Neural progenitor cell (in vitro differentiated cells): ENCODE results near the gene PKHD1. TPM values are rescaled to one million over a fixed set of nuclear protein-coding genes. Genes with fewer than 3 reads are reported as not detected.

Experiments used
- DNase-seq: peaks from one replicate; pipeline ENCODE4 v3.0.0-alpha.2; 2016; ENCODE audit warnings: low spot score
- H2AFZ ChIP-seq: fragments of 200-600 bp; sonication (generic); replicated peaks from 2 replicates; pipeline ENCODE4 v1.6.1; 2016; ENCODE audit warnings: antibody characterized with exemption
- H3F3A ChIP-seq: fragments of 200-600 bp; sonication (generic); 2 replicates; pipeline ENCODE4 v1.6.1; 2016; ENCODE audit warnings: antibody characterized with exemption, low read depth
- H3K27ac ChIP-seq: fragments of 200-600 bp; sonication (generic); 2 replicates; pipeline ENCODE4 v1.5.1; 2016; ENCODE audit warnings: mild to moderate bottlenecking
- H3K27me3 ChIP-seq: fragments of 200-600 bp; sonication (generic); 2 replicates; pipeline ENCODE4 v1.6.1; 2016; ENCODE audit warnings: mild to moderate bottlenecking, moderate library complexity
- H3K36me3 ChIP-seq: fragments of 200-600 bp; sonication (generic); 2 replicates; pipeline ENCODE4 v1.5.1; 2016
- H3K4me1 ChIP-seq: fragments of 200-600 bp; sonication (generic); 2 replicates; pipeline ENCODE4 v1.6.1; 2016; ENCODE audit warnings: mixed run types
- H3K4me2 ChIP-seq: fragments of 200-600 bp; sonication (generic); 2 replicates; pipeline ENCODE4 v1.6.1; 2016
- H3K4me3 ChIP-seq: fragments of 200-600 bp; sonication (generic); 2 replicates; pipeline ENCODE4 v1.5.1; 2016
- H3K79me2 ChIP-seq: fragments of 200-600 bp; sonication (generic); 2 replicates; pipeline ENCODE4 v1.6.1; 2016; ENCODE audit warnings: low read depth
- H3K9ac ChIP-seq: fragments of 200-600 bp; sonication (generic); 2 replicates; pipeline ENCODE4 v1.6.1; 2016
- H3K9me3 ChIP-seq: fragments of 200-600 bp; sonication (generic); 2 replicates; pipeline ENCODE4 v1.5.1; 2016; ENCODE audit warnings: low read depth
- H4K20me1 ChIP-seq: fragments of 200-600 bp; sonication (generic); 2 replicates; pipeline ENCODE4 v1.6.1; 2016; ENCODE audit warnings: low read depth
- H3K27ac Mint-ChIP-seq: 3 replicates; pipeline ENCODE4 v1.8.0; 2021; ENCODE audit warnings: mixed read lengths
- H3K27me3 Mint-ChIP-seq: 2 replicates; pipeline ENCODE4 v1.8.0; 2022; ENCODE audit warnings: low read depth, mild to moderate bottlenecking, inconsistent platforms, moderate library complexity, mixed read lengths; ENCODE audit not compliant: insufficient read depth
- H3K36me3 Mint-ChIP-seq: 3 replicates; pipeline ENCODE4 v1.8.0; 2021; ENCODE audit warnings: mixed read lengths
- H3K4me1 Mint-ChIP-seq: 3 replicates; pipeline ENCODE4 v1.8.0; 2021; ENCODE audit warnings: mixed read lengths
- H3K4me3 Mint-ChIP-seq: 3 replicates; pipeline ENCODE4 v1.8.0; 2021; ENCODE audit warnings: mild to moderate bottlenecking, moderate library complexity, mixed read lengths
- H3K9me3 Mint-ChIP-seq: 3 replicates; pipeline ENCODE4 v1.8.0; 2020; ENCODE audit warnings: mixed read lengths
- EZH2 ChIP-seq: fragments of 200-600 bp; sonication (generic); IDR thresholded peaks from 2 replicates; pipeline ENCODE4 v1.6.1; 2017; ENCODE audit warnings: antibody characterized with exemption, mild to moderate bottlenecking, moderate library complexity
- EZH2phosphoT487 ChIP-seq: fragments of 200-600 bp; sonication (generic); IDR thresholded peaks from 2 replicates; pipeline ENCODE4 v1.6.1; 2017; ENCODE audit warnings: antibody characterized with exemption
- total RNA-seq: library from RNA; depleted of rRNA; stranded (reverse); fragments of >200 nt; gene quantifications from 2 replicates; pipeline ENCODE4 v1.2.3, GENCODE V29; 2015; ENCODE audit warnings: low replicate concordance
- TF ChIP-seq, protein P1 (sequence below): fragments of 200-600 bp; sonication (generic); IDR thresholded peaks from 2 replicates; pipeline ENCODE4 v1.5.1; 2017; ENCODE audit warnings: antibody characterized with exemption, mild to moderate bottlenecking

Gene PKHD1
- total RNA-seq, 1 donor from 2014 or later, result 0.04 TPM

DNA sequence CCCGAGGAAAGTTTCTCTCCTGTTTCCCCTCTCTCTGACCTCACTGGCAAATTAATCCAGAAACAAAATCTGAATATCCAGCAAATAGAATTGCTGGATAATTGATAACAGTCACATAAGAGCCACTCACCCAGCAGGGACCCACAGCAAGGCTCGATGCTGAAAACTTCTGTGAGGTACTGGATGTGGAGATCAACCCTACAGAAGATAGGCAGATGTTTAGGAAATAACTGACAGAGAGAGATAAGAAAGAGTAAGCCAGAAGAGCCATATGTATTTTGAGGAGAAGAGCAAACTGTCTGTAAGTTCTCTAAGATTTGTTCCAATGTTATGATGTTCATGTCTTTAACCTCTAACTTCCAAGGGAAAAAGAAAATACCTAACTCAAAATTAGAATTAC, 59.7 kb downstream of the PKHD1 start:
- Mint-ChIP-seq H3K4me1 (no peaks in the 10 kb centered on the region), H3K27me3 (no peaks in the 10 kb centered on the region), H3K27ac (no peak overlapping the region), H3K9me3 (peaks cover 4% of the 10 kb centered on the region), H3K4me3 (no peak overlapping the region), H3K36me3 (no peaks in the 10 kb centered on the region)
- no peak overlapping the region for H3K4me2 ChIP-seq
- no peak for DNase-seq
- no peak overlapping the region for H3K27ac ChIP-seq
- no peaks in the 10 kb centered on the region for H3K27me3 ChIP-seq
- no peaks in the 10 kb centered on the region for H3F3A ChIP-seq
- H3K9me3 ChIP-seq, result no peaks in the 10 kb centered on the region
- TF ChIP-seq EZH2, result no peak
- no peak for TF ChIP-seq EZH2phosphoT487
- TF ChIP-seq, protein P1, sequence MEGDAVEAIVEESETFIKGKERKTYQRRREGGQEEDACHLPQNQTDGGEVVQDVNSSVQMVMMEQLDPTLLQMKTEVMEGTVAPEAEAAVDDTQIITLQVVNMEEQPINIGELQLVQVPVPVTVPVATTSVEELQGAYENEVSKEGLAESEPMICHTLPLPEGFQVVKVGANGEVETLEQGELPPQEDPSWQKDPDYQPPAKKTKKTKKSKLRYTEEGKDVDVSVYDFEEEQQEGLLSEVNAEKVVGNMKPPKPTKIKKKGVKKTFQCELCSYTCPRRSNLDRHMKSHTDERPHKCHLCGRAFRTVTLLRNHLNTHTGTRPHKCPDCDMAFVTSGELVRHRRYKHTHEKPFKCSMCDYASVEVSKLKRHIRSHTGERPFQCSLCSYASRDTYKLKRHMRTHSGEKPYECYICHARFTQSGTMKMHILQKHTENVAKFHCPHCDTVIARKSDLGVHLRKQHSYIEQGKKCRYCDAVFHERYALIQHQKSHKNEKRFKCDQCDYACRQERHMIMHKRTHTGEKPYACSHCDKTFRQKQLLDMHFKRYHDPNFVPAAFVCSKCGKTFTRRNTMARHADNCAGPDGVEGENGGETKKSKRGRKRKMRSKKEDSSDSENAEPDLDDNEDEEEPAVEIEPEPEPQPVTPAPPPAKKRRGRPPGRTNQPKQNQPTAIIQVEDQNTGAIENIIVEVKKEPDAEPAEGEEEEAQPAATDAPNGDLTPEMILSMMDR, result no peak
- H3K4me1 ChIP-seq, result no peaks in the 10 kb centered on the region
- H4K20me1 ChIP-seq, result no peaks in the 10 kb centered on the region
- no peak overlapping the region for H2AFZ ChIP-seq
- no peaks in the 10 kb centered on the region for H3K36me3 ChIP-seq
- H3K4me3 ChIP-seq, result no peak overlapping the region
- no peaks in the 10 kb centered on the region for H3K79me2 ChIP-seq
- no peak overlapping the region for H3K9ac ChIP-seq

DNA sequence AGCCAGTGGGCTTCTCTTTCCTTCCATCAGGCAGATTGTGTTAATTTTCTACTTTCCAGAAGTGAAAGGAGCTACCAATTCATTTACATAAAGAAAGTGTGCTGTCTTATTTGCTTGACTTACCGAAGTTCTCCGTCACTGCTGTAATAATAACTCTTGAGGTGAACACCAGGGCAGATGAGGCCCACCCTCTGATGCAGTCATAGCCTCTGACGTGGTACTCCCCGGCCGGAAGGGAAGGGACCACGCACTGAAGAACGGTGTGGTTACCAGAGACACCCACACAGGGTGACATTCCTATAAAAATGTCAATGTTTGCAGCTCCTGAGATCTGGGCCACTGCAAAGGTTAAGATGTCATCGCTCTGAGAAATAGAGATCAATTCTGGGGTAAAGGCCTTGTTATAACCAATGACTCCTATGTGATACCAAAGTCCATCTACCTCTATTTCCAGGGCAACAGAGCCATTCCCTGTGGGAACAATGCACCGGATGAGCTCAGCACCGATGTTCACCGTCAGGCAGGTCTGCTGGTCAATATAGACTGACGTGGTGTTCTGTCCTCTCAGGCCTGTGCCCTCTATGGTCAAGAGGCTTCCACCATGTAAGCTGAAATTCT, 62.9 kb downstream of the PKHD1 start:
- H3K4me1 Mint-ChIP-seq, result peaks cover 13% of the 10 kb centered on the region
- H3K9me3 Mint-ChIP-seq, result no peaks in the 10 kb centered on the region

DNA sequence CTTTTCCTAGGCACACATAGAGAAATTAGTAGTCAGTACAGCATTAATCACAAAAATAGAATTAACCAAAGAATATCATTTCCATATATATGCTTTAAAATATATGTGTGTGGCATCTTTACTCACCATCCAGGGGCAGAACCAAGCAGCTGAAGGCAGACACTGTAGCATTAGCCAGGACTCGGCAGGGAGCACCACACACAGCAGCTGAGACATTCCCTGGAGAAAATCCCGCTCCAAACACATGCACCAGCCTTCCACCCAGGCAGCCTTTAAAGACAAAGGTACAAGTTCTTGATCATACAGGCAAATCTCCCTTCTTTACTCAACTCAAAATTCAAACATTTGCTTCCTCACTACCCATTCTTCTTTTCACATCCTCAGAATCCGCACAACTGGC, 64.7 kb downstream of the PKHD1 start:
- Histone ChIP-seq H3K9ac (no peak overlapping the region), H3K9me3 (no peaks in the 10 kb centered on the region), H3K4me3 (no peak overlapping the region), H3K36me3 (no peaks in the 10 kb centered on the region), H3K4me1 (peaks cover 8% of the 10 kb centered on the region), H2AFZ (no peak overlapping the region), H3K79me2 (no peaks in the 10 kb centered on the region), H3K27ac (no peak overlapping the region), H3K27me3 (no peaks in the 10 kb centered on the region), H3K4me2 (no peak overlapping the region), H4K20me1 (no peaks in the 10 kb centered on the region), H3F3A (no peaks in the 10 kb centered on the region)
- TF ChIP-seq EZH2phosphoT487, result no peak
- TF ChIP-seq, protein P1, result no peak
- TF ChIP-seq EZH2, result no peak
- Mint-ChIP-seq H3K27me3 (no peaks in the 10 kb centered on the region), H3K36me3 (no peaks in the 10 kb centered on the region), H3K4me1 (peaks cover 16% of the 10 kb centered on the region), H3K4me3 (no peak overlapping the region), H3K27ac (no peak overlapping the region), H3K9me3 (no peaks in the 10 kb centered on the region)
- DNase-seq, result no peak

More for the DNA sequence above, 62.9 kb downstream of the PKHD1 start:
- Mint-ChIP-seq H3K27me3 (no peaks in the 10 kb centered on the region), H3K27ac (no peak overlapping the region), H3K36me3 (no peaks in the 10 kb centered on the region), H3K4me3 (no peak overlapping the region)
- Histone ChIP-seq H3K4me3 (no peak overlapping the region), H3K9ac (no peak overlapping the region), H3K36me3 (no peaks in the 10 kb centered on the region), H4K20me1 (no peaks in the 10 kb centered on the region), H3K79me2 (no peaks in the 10 kb centered on the region), H3F3A (no peaks in the 10 kb centered on the region), H3K9me3 (no peaks in the 10 kb centered on the region), H3K4me1 (peaks cover 8% of the 10 kb centered on the region), H3K4me2 (no peak overlapping the region), H2AFZ (no peak overlapping the region), H3K27ac (no peak overlapping the region), H3K27me3 (no peaks in the 10 kb centered on the region)
- DNase-seq, result no peak
- TF ChIP-seq EZH2, result no peak
- TF ChIP-seq, protein P1, result no peak
